K562 (cell line): ENCODE measurements around the gene ERC2. TPM values are rescaled to one million over a fixed set of nuclear protein-coding genes. Genes with fewer than 3 reads are reported as not detected.

Source experiments
- ATAC-seq: fragments of 200-7000 bp; cut with Tn5 transposase; 3 replicates; pipeline ENCODE4 v1.9.1; 2020; ENCODE audit warnings: moderate library complexity
- BruUV-seq: library from RNA; stranded (reverse); fragments of 400-500 nt; replicated peaks from 2 replicates; lab custom pipeline; 2021; lab: Mats Ljungman, UMichigan
- CTCF ChIA-PET: fragments of 300-600 bp; formaldehyde crosslinking; extraction: SDS; loops from one replicate; lab custom pipeline; 2021; ENCODE audit warnings: low intra/inter-chr PET ratio; lab: Yijun Ruan, JAX
- POLR2A ChIA-PET: fragments of 300-600, 350-650 bp; sonication (Branson Sonifier 250); formaldehyde crosslinking; extraction: SDS; loops from one replicate; lab custom pipeline; 2021; ENCODE audit warnings: antibody characterized with exemption, inconsistent platforms; lab: Yijun Ruan, JAX
- DNase-seq, 4 experiments: peaks; one replicate each; pipeline versions ENCODE4 v3.0.0 to v3.0.0-alpha.2; 2011 to 2018; ENCODE audit warnings: low spot score in 3 of 4, mixed read lengths in 3 of 4; ENCODE audit errors: extremely low read depth in 1 of 4
- FAIRE-seq: peaks from 2 replicates; lab custom pipeline; 2011; peaks lifted over from hg19 to GRCh38; lab: Jason Lieb, UNC
- H2AFZ ChIP-seq: 2 replicates; pipeline ENCODE4 v1.6.0; 2011; ENCODE audit warnings: low read depth, low read length, control low read depth, inconsistent platforms
- H3K27ac ChIP-seq: fragments of 200-600 bp; 3 replicates; pipeline ENCODE4 v1.8.0; 2011; ENCODE audit warnings: low read depth, mild to moderate bottlenecking, control low read depth, inconsistent platforms, low read length, moderate library complexity, mixed read lengths; ENCODE audit errors: extremely low read depth
- H3K27me3 ChIP-seq, 2 experiments: fragments of 300-600 bp in 1 of 2; 2 replicates in 1 of 2; 3 replicates in 1 of 2; pipeline versions ENCODE4 v1.6.0 to v1.8.0; 2011; ENCODE audit warnings: inconsistent platforms in 2 of 2, low read length in 2 of 2, mild to moderate bottlenecking in 1 of 2, mixed read lengths in 1 of 2, moderate library complexity in 1 of 2; ENCODE audit not compliant: control insufficient read depth in 2 of 2, insufficient read depth in 2 of 2
- H3K36me3 ChIP-seq: fragments of 300-600 bp; 3 replicates; pipeline ENCODE4 v1.8.0; 2011; ENCODE audit warnings: mild to moderate bottlenecking, low read length, inconsistent platforms; ENCODE audit not compliant: control insufficient read depth, insufficient read depth
- H3K4me1 ChIP-seq, 2 experiments: fragments of 200-600 bp in 1 of 2; replicated peaks in 1 of 2; 2 replicates in 1 of 2; 3 replicates in 1 of 2; pipeline versions ENCODE4 v1.5.1 to v1.8.0; 2011; ENCODE audit warnings: inconsistent platforms in 2 of 2, low read length in 2 of 2, mild to moderate bottlenecking in 1 of 2, mixed read lengths in 1 of 2, moderate library complexity in 1 of 2; ENCODE audit not compliant: control insufficient read depth in 2 of 2, insufficient read depth in 2 of 2
- H3K4me2 ChIP-seq: 2 replicates; pipeline ENCODE4 v1.6.1; 2011; ENCODE audit warnings: low read length, control low read depth, inconsistent platforms, mixed read lengths; ENCODE audit not compliant: insufficient read depth
- H3K4me3 ChIP-seq: fragments of 200-600 bp; sonication (generic), shearing (Covaris generic); 2 replicates; pipeline ENCODE4 v1.5.1; 2016; ENCODE audit warnings: control low read depth, inconsistent platforms
- H3K79me2 ChIP-seq: fragments of 200-600 bp; 3 replicates; pipeline ENCODE4 v1.8.0; 2011; ENCODE audit warnings: low read length, inconsistent platforms; ENCODE audit not compliant: control insufficient read depth, insufficient read depth
- H3K9ac ChIP-seq, 2 experiments: 2 replicates each; pipeline versions ENCODE4 v1.6.0 to v1.6.1; 2011; ENCODE audit warnings: low read depth in 2 of 2, low read length in 2 of 2, control low read depth in 1 of 2, inconsistent platforms in 1 of 2, mild to moderate bottlenecking in 1 of 2, mixed read lengths in 1 of 2; ENCODE audit not compliant: insufficient read depth in 1 of 2
- H3K9me1 ChIP-seq: one replicate; pipeline ENCODE4 v1.6.0; 2011; ENCODE audit warnings: inconsistent platforms, mild to moderate bottlenecking, low read length, moderate library complexity; ENCODE audit not compliant: control insufficient read depth, insufficient read depth
- H3K9me3 ChIP-seq: replicated peaks from 2 replicates; pipeline ENCODE4 v1.5.1; 2011; ENCODE audit warnings: low read depth, low read length, inconsistent platforms; ENCODE audit not compliant: control insufficient read depth, insufficient read depth
- H4K20me1 ChIP-seq: replicated peaks from 2 replicates; pipeline ENCODE4 v1.6.1; 2011; ENCODE audit warnings: low read length, inconsistent platforms, mixed read lengths; ENCODE audit not compliant: control insufficient read depth, insufficient read depth
- ARID3B ChIP-seq: fragments of 250-450 bp; sonication (Bioruptor Pico); IDR thresholded peaks from 2 replicates; pipeline ENCODE4 v1.4.0; 2020; ENCODE audit warnings: borderline replicate concordance
- BHLHE40 ChIP-seq: IDR thresholded peaks from 2 replicates; pipeline ENCODE4 v1.6.1; 2011; ENCODE audit warnings: low read length, improper control_type of control experiment
- BMI1 ChIP-seq: fragments of 150-350 bp; IDR thresholded peaks from 2 replicates; pipeline ENCODE4 v1.6.1; 2014; ENCODE audit warnings: low read length
- CCAR2 ChIP-seq: fragments of 200-400 bp; formaldehyde crosslinking; IDR thresholded peaks from 2 replicates; pipeline ENCODE4 v1.6.1; 2017; ENCODE audit warnings: mild to moderate bottlenecking, low read depth, low read length
- CXXC5 ChIP-seq: fragments of 250-450 bp; sonication (Bioruptor Pico); IDR thresholded peaks from 2 replicates; pipeline ENCODE4 v1.8.0; 2022; ENCODE audit warnings: inconsistent platforms, mild to moderate bottlenecking, moderate library complexity
- E2F4 ChIP-seq: sonication (generic); formaldehyde crosslinking; IDR thresholded peaks from 2 replicates; pipeline ENCODE4 v1.8.0; 2022; ENCODE audit warnings: mild to moderate bottlenecking, low read depth, missing genetic modification reagents
- HOMEZ ChIP-seq: fragments of 250-450 bp; sonication (Bioruptor Pico); IDR thresholded peaks from 2 replicates; pipeline ENCODE4 v1.4.0; 2020; ENCODE audit warnings: mild to moderate bottlenecking, moderate library complexity
- LCOR ChIP-seq: sonication (generic); formaldehyde crosslinking; IDR thresholded peaks from 2 replicates; pipeline ENCODE4 v1.8.0; 2022; ENCODE audit warnings: mild to moderate bottlenecking, missing genetic modification reagents
- MCM7 ChIP-seq, 2 experiments: fragments of 450-650 bp; IDR thresholded peaks; 2 replicates each; pipeline ENCODE4 v1.6.1; 2016 to 2018
- NFE2 ChIP-seq: IDR thresholded peaks from 2 replicates; pipeline ENCODE4 v1.6.1; 2014; ENCODE audit warnings: antibody characterized with exemption, low read depth
- NR2C2 ChIP-seq, 2 experiments: fragments of 200-800 bp in 1 of 2; sonication (Bioruptor generic) in 1 of 2; sonication (generic) in 1 of 2; formaldehyde crosslinking in 1 of 2; IDR thresholded peaks; 2 replicates each; pipeline versions ENCODE4 v1.6.1 to v1.8.0; 2016 to 2022; ENCODE audit warnings: mild to moderate bottlenecking in 1 of 2, missing compliant biosample characterization in 1 of 2, missing genetic modification characterization in 1 of 2, missing genetic modification reagents in 1 of 2
- SIN3B ChIP-seq: fragments of 450-650 bp; IDR thresholded peaks from 2 replicates; pipeline ENCODE4 v1.6.1; 2017; ENCODE audit warnings: low read depth, mild to moderate bottlenecking, moderate library complexity
- SNAPC5 ChIP-seq: fragments of 250-450 bp; sonication (Bioruptor Pico); IDR thresholded peaks from 2 replicates; pipeline ENCODE4 v1.8.0; 2021; ENCODE audit warnings: moderate library complexity, mild to moderate bottlenecking, inconsistent platforms
- THRA ChIP-seq: fragments of 450-650 bp; IDR thresholded peaks from 2 replicates; pipeline ENCODE4 v1.6.1; 2017; ENCODE audit warnings: mild to moderate bottlenecking, moderate library complexity
- ZBTB43 ChIP-seq: sonication (generic); formaldehyde crosslinking; IDR thresholded peaks from 2 replicates; pipeline ENCODE4 v1.8.0; 2023; ENCODE audit warnings: mild to moderate bottlenecking, missing genetic modification reagents
- ZNF76 ChIP-seq: fragments of 250-450 bp; sonication (Bioruptor Pico); IDR thresholded peaks from 2 replicates; pipeline ENCODE4 v1.4.0; 2020; ENCODE audit warnings: mild to moderate bottlenecking, moderate library complexity, borderline replicate concordance
- ZNF778 ChIP-seq: fragments of 450-650 bp; formaldehyde crosslinking; IDR thresholded peaks from 2 replicates; pipeline ENCODE4 v1.4.0; 2020; ENCODE audit warnings: mild to moderate bottlenecking, moderate library complexity
- ZSCAN29 ChIP-seq: fragments of 450-650 bp; IDR thresholded peaks from 2 replicates; pipeline ENCODE4 v1.6.1; 2017
- WGBS: fragments of 100-300 bp; shearing (Covaris generic); methylation state at CpG from one replicate; pipeline ENCODE4 v1.1.6; 2016; ENCODE audit warnings: low coverage, mixed read lengths; ENCODE audit not compliant: insufficient coverage; ENCODE audit errors: missing lambda C conversion rate; 5-methylcytosine and 5-hydroxymethylcytosine counted together
- in situ Hi-C: fragments of 300-500 bp; cut with MboI; formaldehyde crosslinking; loops from 4 replicates; pipeline ENCODE4 v1.15.0; 2018; ENCODE audit warnings: inconsistent platforms, mixed read lengths
- intact Hi-C: fragments of 100-400 bp; cut with micrococcal nuclease; formaldehyde crosslinking; loops from 2 replicates; pipeline ENCODE4 v1.14.2; 2022
- polyA plus RNA-seq, 8 experiments: library from polyadenylated mRNA; depleted of rRNA in 4 of 8; stranded (reverse) in 5 of 8; unstranded in 3 of 8; fragments of >200 nt; fragmentation: Nextera tagmentation in 2 of 8; fragmentation: Illumina TruSeq in 1 of 8; extraction: Ambion mirVana in 2 of 8; extraction: Trizol in 1 of 8; gene quantifications; 2 replicates each; pipeline versions ENCODE4 v1.2.1 to v1.2.3, GENCODE V29; 2011 to 2014; ENCODE audit warnings: inconsistent platforms in 1 of 8, missing spikeins in 1 of 8
- total RNA-seq, 7 experiments: library from RNA; depleted of rRNA in 6 of 7; stranded (reverse); fragments of >200 nt in 6 of 7; fragmentation: Illumina TruSeq in 2 of 7; extraction: Trizol in 2 of 7; gene quantifications; 2 replicates each; pipeline versions ENCODE4 v1.2.1 to v1.2.3, GENCODE V29; 2011 to 2021; ENCODE audit warnings: low replicate concordance in 1 of 7

The ERC2 gene
- total and polyA plus RNA-seq, 9 of the 15 experiments (the other 6 are each of a cell fraction or from before 2014, with no cell fraction given), result 0.04 to 0.18 (median 0.07) TPM; not detected in 2

- no peak overlapping the region for H3K4me2 ChIP-seq
- TF ChIP-seq LCOR (CRISPR knock-in tag), result no peak
- no peak for TF ChIP-seq CXXC5 (CRISPR knock-in tag)
- TF ChIP-seq THRA, result no peak
- TF ChIP-seq SNAPC5 (CRISPR knock-in tag), result no peak
- TF ChIP-seq NFE2, result no peak
- no peak for TF ChIP-seq CCAR2
- TF ChIP-seq MCM7 (IDR thresholded peaks at IDR 0.05), result no peak
- no peak for TF ChIP-seq ZBTB43 (CRISPR knock-in tag)
- no peak for TF ChIP-seq HOMEZ (CRISPR knock-in tag)
- no peak for TF ChIP-seq BMI1
- TF ChIP-seq ARID3B (CRISPR knock-in tag), result no peak
- TF ChIP-seq NR2C2 (CRISPR knock-in tag; IDR thresholded peaks at IDR 0.05), result no peak
- no peak for TF ChIP-seq NR2C2 (tag; IDR thresholded peaks at IDR 0.05)
- no peak for TF ChIP-seq BHLHE40
- TF ChIP-seq ZNF76, result no peak
- TF ChIP-seq ZNF778, result no peak
- no peak for TF ChIP-seq ZSCAN29
- no peak for TF ChIP-seq SIN3B
- no peak for TF ChIP-seq E2F4
- H3K4me1 ChIP-seq, result no peaks in the 10 kb centered on the region
- ATAC-seq (no peak), DNase-seq (no peak), FAIRE-seq (no peak)
- H3K9me1 ChIP-seq, result no peaks in the 10 kb centered on the region
- H3K27me3 ChIP-seq, result no peaks in the 10 kb centered on the region
- no peaks in the 10 kb centered on the region for H4K20me1 ChIP-seq
- POLR2A ChIA-PET, result no interaction called here
- H3K9ac ChIP-seq, result no peak overlapping the region
- in situ Hi-C loops (no loop called here), intact Hi-C loops (no loop called here)
- no peaks in the 10 kb centered on the region for H3K9me3 ChIP-seq
- H3K4me3 ChIP-seq, result no peak overlapping the region
- CTCF ChIA-PET, result no interaction called here
- H2AFZ ChIP-seq, result no peak overlapping the region
- no peaks in the 10 kb centered on the region for H3K79me2 ChIP-seq
- BruUV-seq, result no TSS peak
- 0% methylated on average over 1 of the region's 2 CpGs for WGBS
- H3K27ac ChIP-seq, result no peak overlapping the region
- no peaks in the 10 kb centered on the region for H3K36me3 ChIP-seq
Observed at GRCh38 chr3:56398659-56399058, 69.6 kb downstream of the ERC2 start.
